ENCODE results near the gene TMEM59L.

GRCh38 chr19:18651733-18652132 lies 39.1 kb downstream of the TMEM59L start:
- TF ChIP-seq POLR2A (IDR thresholded peaks at IDR 0.05; ENCODE audit: low read depth, low read length) (no peak), POLR2AphosphoS5 (IDR thresholded peaks at IDR 0.05; ENCODE audit: low read depth, low read length) (no peak)
